GM19240 (cell line): ENCODE measurements around the gene TNFSF11.

Experiments
- DNase-seq: peaks from one replicate; pipeline ENCODE4 v3.0.0; 2011; ENCODE audit warnings: low spot score; ENCODE audit not compliant: insufficient read length

The TNFSF11 gene, protein sequence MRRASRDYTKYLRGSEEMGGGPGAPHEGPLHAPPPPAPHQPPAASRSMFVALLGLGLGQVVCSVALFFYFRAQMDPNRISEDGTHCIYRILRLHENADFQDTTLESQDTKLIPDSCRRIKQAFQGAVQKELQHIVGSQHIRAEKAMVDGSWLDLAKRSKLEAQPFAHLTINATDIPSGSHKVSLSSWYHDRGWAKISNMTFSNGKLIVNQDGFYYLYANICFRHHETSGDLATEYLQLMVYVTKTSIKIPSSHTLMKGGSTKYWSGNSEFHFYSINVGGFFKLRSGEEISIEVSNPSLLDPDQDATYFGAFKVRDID

DNA sequence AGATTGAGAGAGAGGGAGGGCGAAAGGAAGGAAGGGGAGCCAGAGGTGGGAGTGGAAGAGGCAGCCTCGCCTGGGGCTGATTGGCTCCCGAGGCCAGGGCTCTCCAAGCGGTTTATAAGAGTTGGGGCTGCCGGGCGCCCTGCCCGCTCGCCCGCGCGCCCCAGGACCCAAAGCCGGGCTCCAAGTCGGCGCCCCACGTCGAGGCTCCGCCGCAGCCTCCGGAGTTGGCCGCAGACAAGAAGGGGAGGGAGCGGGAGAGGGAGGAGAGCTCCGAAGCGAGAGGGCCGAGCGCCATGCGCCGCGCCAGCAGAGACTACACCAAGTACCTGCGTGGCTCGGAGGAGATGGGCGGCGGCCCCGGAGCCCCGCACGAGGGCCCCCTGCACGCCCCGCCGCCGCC, at the start of gene TNFSF11:
TNFSF11 (plus strand) TSS at position 142 of the 400 bp plus-strand sequence; CDS start at position 294, 152 bp downstream.
- no peak for DNase-seq

DNA sequence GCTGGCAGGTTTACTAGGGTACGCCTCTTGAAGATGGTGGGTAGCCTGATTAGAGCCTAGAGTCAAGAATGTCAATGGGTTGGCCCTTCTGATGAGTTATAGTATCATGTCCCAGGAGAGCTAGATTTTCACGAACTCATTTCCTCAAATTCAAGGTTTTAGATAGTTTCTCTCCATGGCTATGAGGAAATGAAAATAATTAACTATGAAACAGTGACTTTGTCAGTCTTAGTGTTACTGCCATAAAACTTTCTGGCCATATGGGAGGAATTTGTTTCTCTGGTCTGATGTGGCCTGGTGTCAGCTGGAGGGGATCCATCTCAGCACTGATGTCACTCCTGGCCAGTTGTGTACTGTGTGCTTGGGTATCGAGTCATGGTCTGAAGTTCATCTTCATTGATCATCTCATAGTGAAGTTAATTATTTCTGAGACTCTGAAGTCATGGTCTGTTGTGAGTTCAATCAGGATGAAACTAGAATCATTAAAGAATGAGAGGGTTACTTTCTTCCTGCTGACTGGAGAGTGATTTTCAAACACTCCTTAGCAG, 49.4 kb upstream of the TNFSF11 start:
- DNase-seq: no peak

DNA sequence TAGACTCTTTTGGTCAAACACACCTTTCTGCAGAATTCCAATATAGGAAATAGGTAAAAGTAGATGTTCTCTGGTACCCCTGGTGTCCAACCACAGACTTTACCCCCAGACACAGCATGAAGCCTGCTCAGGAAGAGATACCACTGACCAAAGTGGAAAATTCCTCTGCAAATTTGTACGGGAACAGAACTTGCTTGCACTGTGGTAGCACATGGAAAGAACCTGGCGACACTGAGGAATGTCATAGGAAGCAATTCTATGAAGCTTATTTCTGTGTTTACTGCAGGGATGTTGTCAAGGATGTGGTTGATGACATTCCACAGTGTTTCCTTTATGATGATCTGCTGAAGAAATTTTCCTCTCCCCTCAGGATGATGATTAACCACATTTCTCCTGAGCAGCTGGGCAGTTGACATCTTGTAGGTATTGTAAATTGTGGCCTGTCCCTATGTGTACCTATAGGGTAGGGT, 48.9 kb upstream of the TNFSF11 start:
- no peak for DNase-seq

DNA sequence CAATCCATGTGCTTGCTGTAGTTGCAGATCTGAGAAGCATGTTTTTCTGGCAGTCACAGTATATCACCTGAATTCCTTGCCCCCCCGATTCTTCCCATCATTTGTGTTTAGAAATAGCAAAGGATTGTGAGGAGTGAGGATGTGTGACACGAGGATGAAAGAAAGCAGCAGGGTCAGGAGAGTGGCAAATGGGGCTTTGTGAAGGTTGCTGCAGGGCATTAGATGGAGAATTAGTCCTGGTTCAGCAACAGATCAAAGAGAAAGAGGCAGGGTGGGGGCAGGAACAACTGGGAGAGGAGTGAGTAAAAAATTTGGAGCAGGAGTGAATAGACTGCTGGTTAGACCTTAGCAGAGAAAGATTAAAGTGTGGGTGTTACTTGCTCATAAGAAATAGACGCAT, 47.7 kb upstream of the TNFSF11 start:
- no peak for DNase-seq

DNA sequence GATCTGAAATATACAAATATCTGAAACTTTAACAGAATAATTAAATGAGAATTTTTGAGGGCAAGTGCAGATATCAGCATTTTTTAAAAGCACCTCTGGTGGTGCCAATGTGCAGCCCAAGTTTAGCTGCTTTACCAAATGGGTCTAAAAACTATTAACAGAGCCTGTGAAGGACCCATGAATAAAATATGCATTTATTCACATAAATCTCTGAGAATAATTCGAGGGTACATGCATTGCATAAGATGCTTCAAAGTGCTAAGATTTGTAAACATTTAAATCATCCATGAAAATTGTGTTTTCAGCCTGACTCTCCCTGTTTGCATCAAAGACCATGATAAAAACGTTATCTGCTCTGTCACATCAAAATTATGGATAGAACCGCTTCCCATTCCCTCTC, 47.1 kb upstream of the TNFSF11 start:
- DNase-seq: no peak

DNA sequence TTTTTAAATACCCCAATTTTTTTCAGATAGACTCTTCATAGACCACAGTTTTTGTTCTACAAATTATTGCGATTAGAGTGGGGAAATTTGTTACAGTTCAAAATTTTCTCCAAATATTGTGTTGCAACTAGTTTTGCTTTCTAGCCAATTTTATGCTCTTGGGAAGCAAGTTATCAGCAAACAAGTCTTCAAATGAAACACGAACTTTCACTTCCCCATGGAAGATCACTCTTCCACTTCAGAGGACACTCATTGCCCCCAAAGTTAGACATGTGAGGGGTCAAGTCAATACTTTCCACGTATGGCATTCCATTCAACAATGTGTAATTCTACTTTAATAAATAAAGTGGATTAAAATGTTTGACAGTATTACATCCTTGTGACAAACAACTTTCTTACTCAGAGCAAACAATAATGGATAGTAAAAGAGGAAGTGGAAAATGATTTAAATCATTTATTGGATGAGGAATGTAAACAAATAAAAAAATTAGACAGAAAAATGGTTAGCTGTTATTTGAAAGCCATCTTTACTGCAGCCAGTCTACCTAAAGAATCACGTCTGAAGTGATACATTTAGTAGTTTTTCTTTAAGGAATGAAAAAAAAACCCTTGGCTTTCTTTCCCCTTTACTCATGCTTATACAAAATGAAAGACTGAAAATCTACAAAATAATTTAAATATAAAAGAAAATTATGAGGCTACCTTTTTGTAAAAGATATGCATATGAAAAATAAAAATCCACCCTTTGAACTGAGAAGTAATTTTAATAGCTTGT, 41.2 kb upstream of the TNFSF11 start:
- no peak for DNase-seq

DNA sequence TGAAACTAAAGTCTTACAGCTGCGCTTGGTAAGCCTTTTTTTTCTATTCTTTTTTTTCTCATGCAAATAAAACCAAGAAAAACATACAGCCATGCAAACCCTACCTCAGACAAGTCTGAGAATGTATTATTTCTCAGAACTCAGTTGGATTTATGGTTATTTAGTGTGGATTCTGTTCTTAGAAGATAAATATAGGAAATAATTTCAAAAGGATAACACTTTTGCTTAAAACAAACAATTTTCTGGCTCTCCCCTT, 40.7 kb upstream of the TNFSF11 start:
- DNase-seq: no peak

DNA sequence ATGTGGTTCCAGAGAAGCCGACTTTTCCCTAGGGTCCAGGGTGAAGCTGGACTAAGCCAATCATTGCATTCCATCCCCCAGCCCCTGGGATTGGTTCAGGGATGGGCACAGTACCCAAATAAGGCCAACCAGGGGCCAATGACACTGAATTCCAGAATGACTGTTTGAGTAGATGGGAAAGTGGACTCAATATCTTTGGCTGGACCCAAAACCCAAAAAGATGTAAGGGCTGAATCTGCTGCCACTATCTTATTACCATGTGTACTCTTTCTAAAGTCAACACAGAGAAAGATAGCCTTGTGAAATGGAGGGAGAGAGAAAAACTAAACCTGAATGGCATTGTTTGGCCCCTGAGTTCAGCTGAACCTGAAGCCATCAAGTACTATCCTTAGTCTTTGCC, 39.2 kb upstream of the TNFSF11 start:
- DNase-seq: no peak

DNA sequence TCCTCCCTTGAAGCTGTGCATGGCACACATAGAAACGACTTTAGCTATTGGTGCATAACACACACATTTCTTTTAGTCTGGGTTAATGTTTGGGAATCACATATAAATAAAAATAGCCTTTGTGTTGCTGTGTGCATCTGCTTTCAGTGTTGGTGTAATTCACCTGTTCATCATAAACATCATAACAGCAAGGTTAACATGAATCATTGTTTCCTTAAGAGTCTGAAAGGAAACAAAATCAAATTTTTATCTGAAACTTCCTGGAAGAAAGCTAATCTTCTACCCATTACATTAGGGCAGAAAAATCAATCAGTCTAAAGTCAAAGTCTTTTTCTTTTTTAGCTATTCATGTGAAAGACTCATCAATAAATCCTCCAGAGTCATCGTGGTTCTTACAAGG, 35.0 kb upstream of the TNFSF11 start:
- no peak for DNase-seq

DNA sequence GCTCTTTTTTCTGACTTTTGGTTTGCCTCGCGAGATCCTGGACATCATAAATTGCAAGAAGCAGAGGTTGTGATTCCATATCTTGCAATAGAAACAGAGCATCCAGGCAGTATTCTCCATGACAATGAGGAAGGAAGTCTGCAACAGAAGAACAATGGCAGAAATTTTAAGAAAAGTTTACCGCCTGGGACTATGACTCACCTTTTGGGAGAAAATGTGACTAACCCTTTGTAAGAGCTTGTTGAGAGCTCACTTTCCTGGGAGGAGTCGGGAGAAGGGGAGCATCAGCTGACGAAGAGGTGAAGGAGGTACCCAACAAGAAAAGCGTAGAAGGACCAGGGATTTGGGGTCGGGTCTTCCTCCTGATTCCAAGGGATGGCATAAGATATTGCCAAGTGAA, 34.3 kb upstream of the TNFSF11 start:
- DNase-seq: no peak

DNA sequence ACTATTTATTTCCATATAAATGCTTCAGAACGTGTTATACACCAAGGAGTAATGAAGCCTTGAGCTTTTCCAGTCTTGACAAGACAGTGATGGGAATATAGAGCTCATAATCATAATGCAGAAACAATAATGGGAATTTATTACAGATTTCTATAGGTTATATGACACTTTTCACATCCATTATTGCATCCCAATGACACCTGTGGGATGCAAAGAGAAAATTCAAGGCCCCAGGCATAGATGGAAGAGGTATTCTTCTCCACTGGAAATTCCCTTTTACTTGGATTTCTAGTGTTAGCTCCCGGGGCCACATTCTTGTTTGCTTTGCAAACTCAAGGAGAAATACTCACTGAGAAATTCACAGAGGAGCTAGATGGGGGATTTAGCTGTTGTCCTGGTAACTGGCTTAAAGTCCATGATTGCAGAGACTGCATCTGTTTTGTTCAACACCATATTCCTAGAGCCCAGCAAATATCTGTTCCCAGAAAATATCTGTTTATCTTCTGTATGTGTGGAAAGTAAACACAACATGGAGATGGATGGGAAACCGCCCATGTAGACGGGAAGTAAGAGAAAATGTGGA, 30.6 kb upstream of the TNFSF11 start:
- no peak for DNase-seq

DNA sequence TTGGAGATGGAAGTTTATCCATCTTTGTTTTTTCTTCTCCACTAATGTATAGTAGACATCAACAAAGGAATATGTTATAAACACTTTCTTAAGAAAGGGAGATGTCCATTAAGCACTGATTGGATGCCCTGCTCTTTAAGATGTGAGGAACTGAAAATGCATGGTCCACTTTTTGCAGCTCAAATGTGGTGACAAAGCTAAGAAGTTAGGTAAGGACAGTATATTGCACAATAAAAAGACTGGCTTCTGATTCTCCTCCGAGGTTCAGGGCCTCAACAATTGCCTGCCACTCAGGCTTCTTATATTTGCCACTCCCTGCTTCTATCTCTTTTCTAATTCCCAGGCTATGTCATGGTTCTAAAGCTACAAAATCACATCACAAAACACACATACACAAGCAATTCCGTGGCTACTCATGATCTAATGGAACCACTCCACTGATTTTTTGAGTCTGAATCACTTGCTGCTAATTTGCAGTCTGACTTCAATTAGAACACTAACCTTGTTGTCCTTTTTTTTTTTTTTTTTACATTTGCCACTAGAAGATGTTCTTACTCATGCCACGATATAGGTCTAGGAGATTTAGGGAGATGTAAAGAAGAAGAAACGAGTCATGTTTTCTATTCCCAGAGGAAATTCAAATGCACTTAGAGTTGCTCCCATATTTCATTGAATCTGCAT, 29.6 kb upstream of the TNFSF11 start:
- no peak for DNase-seq

DNA sequence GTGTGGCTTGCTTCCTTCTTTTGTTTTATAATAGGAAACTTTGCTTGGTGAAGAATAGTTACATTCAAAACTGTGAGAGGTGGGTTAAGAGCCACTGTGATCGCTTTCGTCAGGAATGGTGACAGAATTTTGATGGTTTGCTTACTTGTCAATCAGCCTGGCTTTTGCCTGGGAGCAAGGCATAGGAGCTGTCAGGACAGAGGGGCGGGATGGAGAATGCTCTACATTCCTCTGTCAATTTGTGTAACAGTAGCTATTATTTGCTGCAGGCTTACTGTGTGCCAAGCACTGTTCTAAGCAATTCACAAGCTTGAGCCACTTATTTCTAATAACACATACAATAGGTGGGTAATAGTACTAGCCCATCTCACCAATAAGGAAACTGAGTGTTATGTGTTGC, 28.1 kb upstream of the TNFSF11 start:
- DNase-seq: no peak

DNA sequence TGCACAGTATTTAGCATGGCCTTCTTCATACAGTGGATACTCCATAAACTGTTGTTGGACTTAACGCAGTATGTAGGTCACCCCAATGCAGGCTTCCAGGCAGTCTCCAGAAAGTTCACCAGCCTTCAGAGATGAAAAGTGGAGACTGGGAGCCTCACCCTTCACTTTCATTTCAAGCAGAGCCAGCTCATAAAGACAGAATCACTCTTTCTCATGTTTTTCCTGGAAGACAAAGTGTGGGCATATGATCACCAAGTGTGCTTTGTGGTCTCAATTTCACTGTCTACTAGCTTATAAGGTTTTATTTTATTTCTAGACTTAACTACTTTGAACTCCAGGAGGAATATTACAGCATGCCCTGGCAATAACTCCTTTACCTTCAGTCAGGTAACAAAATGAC, 26.3 kb upstream of the TNFSF11 start:
- DNase-seq: no peak

DNA sequence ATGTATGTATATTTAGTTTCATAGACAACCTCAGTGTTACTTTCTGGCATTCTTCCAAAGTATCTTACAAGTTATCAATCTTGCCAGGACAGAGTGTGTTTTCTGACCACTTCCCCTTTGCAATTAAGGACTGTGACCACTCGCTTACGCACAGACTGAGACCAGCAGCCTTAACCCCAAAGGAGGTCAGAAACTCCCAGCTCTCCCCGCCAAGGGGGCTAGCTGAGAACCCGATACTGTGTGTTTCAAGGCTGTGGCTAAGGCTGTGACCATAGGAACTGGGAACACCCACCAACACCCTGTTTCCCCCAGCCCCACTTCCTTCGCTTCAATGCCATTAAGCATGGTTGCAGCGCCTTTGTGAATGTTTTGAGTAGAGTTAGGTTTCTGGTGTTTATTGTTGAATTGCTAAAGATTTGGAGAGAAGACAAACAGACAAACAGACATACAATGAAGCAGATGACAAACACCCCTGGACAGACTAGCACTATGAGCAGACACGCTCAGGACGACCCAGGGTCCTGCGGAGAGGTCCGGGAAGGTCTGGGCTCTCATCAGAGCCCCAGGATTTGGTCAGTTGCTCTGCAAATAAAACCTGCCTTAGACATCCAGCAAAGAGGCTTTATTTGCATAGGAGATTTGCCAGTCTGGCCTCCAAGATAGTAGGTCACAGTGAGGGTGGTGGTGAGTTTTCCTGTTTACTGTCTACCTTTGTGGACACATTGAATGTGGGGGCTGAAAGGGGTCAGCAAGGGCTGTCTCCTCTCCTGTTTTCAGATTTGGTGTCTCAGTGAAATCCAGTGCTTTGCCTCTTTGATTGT, 25.0 kb upstream of the TNFSF11 start:
- DNase-seq: peak; percentile 73

DNA sequence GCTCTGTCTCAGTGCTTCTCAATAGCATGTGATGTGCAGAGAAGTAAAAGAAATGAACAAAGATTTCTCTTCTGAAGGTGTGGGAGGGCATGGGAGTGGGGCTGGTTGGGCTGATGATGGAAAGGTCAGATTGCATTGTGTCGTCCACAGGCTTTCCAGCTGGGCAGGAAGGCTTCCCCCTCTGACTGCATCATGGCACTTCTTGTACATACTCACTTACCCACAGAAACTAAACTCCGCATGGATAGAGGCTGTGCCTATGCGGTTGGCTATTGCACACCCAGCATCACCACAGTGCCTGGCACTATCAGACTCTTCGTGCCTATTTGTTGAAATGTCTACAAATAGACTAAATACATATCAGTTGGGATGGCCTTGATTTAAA, 24.4 kb upstream of the TNFSF11 start:
- no peak for DNase-seq

DNA sequence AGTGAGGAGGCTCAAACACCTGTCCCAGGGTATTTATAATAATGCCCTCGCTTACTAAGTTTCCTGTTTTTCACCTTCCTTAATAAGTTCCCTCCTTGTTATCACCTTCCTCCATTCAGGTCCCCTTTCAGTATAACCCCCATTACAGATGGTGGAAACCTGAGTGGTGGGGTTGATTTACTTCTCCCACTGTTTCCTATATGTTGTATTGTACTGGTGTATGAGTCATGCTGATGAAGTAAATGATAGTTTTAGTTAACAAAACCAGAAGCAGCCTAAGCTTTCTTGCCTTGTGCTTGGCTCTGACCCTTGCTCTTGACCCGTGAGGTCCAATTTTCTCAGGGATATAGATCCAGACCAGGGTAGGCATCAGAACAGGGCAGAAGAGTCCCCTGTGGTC, 22.3 kb upstream of the TNFSF11 start:
- no peak for DNase-seq

DNA sequence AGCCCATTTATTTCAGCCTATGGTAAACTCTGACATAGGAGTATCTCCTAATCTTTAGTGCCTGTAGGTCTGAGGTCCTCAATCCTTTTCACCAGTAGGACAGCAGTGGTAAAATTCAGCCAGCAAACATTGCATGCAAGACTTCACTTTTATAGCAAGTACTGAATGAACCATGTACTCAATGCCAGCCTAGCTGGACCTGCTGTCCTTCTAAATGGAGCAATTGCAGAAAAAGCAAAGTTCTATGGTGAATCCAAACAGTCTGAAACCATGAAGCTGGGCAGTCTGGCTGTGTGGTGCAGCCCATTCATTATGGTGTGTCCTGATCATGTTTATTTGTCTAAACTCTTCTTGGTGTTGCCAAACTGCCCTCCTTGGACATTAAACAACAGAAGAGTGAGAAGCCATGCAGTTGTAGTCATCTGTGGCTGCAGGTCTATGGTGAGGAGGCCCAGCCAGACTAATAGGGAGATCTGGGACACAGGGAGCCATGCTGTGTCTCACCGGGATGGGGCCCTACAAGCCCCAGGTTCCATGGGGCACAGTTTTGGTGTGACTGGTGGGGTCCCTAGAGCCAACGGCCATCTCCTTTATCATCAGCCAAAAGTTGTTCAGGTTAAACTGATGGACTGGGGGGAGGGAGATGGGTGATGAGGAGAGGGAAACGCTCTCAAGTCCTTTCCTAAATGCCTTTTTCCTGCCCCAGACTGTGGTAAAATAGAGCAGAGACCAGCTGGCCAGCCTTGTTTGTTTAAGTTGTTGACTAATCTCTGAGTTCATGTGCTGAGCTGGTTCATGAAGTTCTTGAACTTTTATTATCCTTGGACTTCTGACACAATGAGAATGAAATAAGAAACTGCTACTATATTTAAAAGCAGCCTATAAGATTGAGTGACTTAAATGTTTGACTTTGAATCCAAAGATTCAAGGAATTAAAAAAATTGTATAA, 20.6 kb upstream of the TNFSF11 start:
- no peak for DNase-seq

DNA sequence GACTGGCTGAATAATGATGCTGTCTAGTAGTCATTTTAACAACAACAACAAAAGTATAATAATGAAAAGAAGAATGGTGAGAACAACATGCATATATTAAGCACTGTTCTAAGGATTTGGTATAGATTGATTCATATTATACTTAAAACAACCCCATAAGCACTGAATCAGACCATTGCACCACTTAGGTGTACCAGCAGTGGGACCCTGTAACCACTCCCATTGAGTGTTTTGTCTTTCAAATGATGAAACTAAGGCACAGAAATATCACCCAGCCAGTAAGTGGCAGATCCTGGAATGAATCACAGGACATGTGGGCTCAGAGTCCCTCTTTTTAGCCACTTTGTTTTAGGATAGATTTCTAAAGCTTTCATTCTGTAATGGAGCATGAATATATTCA, 14.9 kb upstream of the TNFSF11 start:
- DNase-seq: no peak
